Measurements from ENCODE around the gene SKOR1. TPM values are rescaled to one million over a fixed set of nuclear protein-coding genes. Genes with fewer than 3 reads are reported as not detected.

Gene SKOR1
- total and polyA plus RNA-seq, 10 of the 15 experiments (the other 5 are each of a cell fraction or from before 2014, with no cell fraction given), result 0.04 to 0.36 (median 0.10) TPM; not detected in 4

DNA sequence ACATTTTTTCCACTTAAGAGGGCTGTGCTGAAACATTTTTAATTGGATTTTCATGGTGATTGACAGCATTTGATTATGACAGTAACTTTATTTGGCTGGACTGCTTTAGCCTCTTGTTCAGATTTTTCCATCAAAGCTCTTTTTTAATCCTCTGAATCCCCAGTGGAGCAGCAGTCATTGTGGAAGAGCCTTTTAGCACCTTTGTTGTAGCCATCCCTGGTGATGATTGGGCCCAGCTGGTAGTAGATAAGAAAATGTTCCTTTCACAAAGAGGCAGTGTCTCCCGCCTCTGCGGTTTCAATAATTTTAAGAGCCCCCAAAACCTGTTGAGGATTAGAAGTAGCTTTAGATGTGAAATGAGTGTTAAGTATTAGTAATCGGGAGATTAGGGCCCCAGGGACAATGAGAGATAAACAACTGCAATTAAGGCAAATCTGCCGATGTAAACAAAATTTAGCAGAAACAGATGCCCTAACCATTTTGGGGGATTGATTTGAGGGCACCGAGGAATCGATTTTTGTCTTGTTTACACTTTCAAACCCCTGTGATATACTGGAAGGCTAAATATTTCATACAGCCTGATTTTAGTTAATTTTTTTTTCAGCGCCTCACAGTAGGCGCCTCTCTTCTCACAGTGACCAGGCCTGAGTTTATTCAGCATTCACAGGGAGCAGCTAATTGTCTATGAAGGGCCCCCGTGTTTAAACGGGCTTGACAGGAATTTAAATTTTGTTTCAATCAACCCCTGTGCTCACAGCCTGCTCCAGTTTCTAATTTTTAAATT lies 43.2 kb upstream of the SKOR1 start:
- no peaks in the 10 kb centered on the region for H3K79me2 ChIP-seq (ENCODE audit: control insufficient read depth, insufficient read depth, low read length)
- no peaks in the 10 kb centered on the region for H4K20me1 ChIP-seq (ENCODE audit: control insufficient read depth, insufficient read depth)
- intact Hi-C loops (cut with micrococcal nuclease; ENCODE audit: unreplicated experiment) (no loop called here), in situ Hi-C loops (cut with MboI) (no loop called here)
- H3K27ac ChIP-seq (ENCODE audit: control insufficient read depth, insufficient read depth), result no peak overlapping the region
- H3K4me2 ChIP-seq (ENCODE audit: control insufficient read depth, insufficient read depth), result no peak overlapping the region; the same call in 1 of the 2 replicates
- CTCF ChIA-PET, result interaction anchor here (0.7 to 5.6 kb wide), 11 partner anchors 10 to 325 kb away, joined by 3 to 52 read pairs (median 7); partner anchors contain the start of gene C15orf61
- H3K27me3 ChIP-seq (replicated peaks in 1 of 2; ENCODE audit: control insufficient read depth in 2 of 2, insufficient read depth in 2 of 2, low read length in 1 of 2), result no peaks in the 10 kb centered on the region
- DNase-seq (ENCODE audit: low read depth, low spot score) (no peak), FAIRE-seq (no peak), ATAC-seq (no peak)
- RAD21 ChIA-PET (ENCODE audit: unreplicated experiment), result interaction anchor here (1.3 to 3.3 kb wide), 4 partner anchors 38 to 56 kb away, joined by 3 to 22 read pairs (median 8); no protein-coding TSS in a partner anchor
- SMC1A ChIA-PET (ENCODE audit: uncharacterized antibody, unreplicated experiment), result interaction anchor here (1.3 to 8.3 kb wide), 8 partner anchors 9 to 281 kb away, joined by 3 to 50 read pairs (median 14); no protein-coding TSS in a partner anchor
- peaks cover 33% of the 10 kb centered on the region for H3K4me1 ChIP-seq (ENCODE audit: control insufficient read depth, insufficient read depth, low read length)
- WGBS (ENCODE audit: insufficient coverage, insufficient replicate concordance, low lambda C conversion rate, missing lambda C conversion rate), result 94% methylated on average over 10 of the region's 10 CpGs
- H3K9ac ChIP-seq (ENCODE audit: control insufficient read depth, insufficient read depth, low read length), result no peak overlapping the region
- no peaks in the 10 kb centered on the region for H3K36me3 ChIP-seq (ENCODE audit: control insufficient read depth in 2 of 2, insufficient read depth in 2 of 2, low read length in 1 of 2)
- TF ChIP-seq POLR2AphosphoS2 (IDR thresholded peaks at IDR 0.05; ENCODE audit: low read depth, low read length), result no peak
- TF ChIP-seq, protein P1, sequence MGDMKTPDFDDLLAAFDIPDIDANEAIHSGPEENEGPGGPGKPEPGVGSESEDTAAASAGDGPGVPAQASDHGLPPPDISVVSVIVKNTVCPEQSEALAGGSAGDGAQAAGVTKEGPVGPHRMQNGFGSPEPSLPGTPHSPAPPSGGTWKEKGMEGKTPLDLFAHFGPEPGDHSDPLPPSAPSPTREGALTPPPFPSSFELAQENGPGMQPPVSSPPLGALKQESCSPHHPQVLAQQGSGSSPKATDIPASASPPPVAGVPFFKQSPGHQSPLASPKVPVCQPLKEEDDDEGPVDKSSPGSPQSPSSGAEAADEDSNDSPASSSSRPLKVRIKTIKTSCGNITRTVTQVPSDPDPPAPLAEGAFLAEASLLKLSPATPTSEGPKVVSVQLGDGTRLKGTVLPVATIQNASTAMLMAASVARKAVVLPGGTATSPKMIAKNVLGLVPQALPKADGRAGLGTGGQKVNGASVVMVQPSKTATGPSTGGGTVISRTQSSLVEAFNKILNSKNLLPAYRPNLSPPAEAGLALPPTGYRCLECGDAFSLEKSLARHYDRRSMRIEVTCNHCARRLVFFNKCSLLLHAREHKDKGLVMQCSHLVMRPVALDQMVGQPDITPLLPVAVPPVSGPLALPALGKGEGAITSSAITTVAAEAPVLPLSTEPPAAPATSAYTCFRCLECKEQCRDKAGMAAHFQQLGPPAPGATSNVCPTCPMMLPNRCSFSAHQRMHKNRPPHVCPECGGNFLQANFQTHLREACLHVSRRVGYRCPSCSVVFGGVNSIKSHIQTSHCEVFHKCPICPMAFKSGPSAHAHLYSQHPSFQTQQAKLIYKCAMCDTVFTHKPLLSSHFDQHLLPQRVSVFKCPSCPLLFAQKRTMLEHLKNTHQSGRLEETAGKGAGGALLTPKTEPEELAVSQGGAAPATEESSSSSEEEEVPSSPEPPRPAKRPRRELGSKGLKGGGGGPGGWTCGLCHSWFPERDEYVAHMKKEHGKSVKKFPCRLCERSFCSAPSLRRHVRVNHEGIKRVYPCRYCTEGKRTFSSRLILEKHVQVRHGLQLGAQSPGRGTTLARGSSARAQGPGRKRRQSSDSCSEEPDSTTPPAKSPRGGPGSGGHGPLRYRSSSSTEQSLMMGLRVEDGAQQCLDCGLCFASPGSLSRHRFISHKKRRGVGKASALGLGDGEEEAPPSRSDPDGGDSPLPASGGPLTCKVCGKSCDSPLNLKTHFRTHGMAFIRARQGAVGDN (IDR thresholded peaks at IDR 0.05), result no peak
- no peak for TF ChIP-seq JUND (IDR thresholded peaks at IDR 0.05; ENCODE audit: low read depth, low read length)
- no peak for TF ChIP-seq ZNF217 (IDR thresholded peaks at IDR 0.05)
- no peak for TF ChIP-seq SMC3 (IDR thresholded peaks at IDR 0.05; ENCODE audit: borderline replicate concordance, low read length)
- no peak for TF ChIP-seq FOXK2 (IDR thresholded peaks at IDR 0.05)
- TF ChIP-seq ASH2L (IDR thresholded peaks at IDR 0.05; ENCODE audit: borderline replicate concordance, low read depth), result no peak
- no peak for TF ChIP-seq NBN (IDR thresholded peaks at IDR 0.05)
- TF ChIP-seq USF2 (IDR thresholded peaks at IDR 0.05; ENCODE audit: borderline replicate concordance, low read depth, low read length), result no peak
- no peak for TF ChIP-seq ZNF384 (IDR thresholded peaks at IDR 0.05; ENCODE audit: borderline replicate concordance, low read depth, low read length)
- no peak for TF ChIP-seq POU2F2 (IDR thresholded peaks at IDR 0.05; ENCODE audit: borderline replicate concordance, low read depth, low read length)
- no peak for TF ChIP-seq ATF3 (IDR thresholded peaks at IDR 0.05; ENCODE audit: borderline replicate concordance, extremely low read depth, low read depth, low read length)
- no peak for TF ChIP-seq TCF12 (IDR thresholded peaks at IDR 0.05; ENCODE audit: low read depth, low read length)
- TF ChIP-seq, protein P2, sequence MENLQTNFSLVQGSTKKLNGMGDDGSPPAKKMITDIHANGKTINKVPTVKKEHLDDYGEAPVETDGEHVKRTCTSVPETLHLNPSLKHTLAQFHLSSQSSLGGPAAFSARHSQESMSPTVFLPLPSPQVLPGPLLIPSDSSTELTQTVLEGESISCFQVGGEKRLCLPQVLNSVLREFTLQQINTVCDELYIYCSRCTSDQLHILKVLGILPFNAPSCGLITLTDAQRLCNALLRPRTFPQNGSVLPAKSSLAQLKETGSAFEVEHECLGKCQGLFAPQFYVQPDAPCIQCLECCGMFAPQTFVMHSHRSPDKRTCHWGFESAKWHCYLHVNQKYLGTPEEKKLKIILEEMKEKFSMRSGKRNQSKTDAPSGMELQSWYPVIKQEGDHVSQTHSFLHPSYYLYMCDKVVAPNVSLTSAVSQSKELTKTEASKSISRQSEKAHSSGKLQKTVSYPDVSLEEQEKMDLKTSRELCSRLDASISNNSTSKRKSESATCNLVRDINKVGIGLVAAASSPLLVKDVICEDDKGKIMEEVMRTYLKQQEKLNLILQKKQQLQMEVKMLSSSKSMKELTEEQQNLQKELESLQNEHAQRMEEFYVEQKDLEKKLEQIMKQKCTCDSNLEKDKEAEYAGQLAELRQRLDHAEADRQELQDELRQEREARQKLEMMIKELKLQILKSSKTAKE (IDR thresholded peaks at IDR 0.05; ENCODE audit: low read depth, poor library complexity, severe bottlenecking), result no peak
- TF ChIP-seq SREBF2 (IDR thresholded peaks at IDR 0.05; ENCODE audit: low read length), result no peak
- no peaks in the 10 kb centered on the region for H3K9me3 ChIP-seq (replicated peaks; ENCODE audit: control insufficient read depth, insufficient read depth, low read length)
- no TSS peak for BruUV-seq (replicated peaks)
- no peak overlapping the region for H2AFZ ChIP-seq (ENCODE audit: control insufficient read depth, low read depth, low read length)
- POLR2A ChIA-PET, result interaction anchor here (0.8 to 1.1 kb wide), 2 partner anchors 38 to 251 kb away, joined by 3 to 4 read pairs; no protein-coding TSS in a partner anchor
- no peak overlapping the region for H3K4me3 ChIP-seq

All from GM12878 (cell line).